ENCODE measurements around the gene CHRNA9.
A peak's percentile ranks its signal among the peaks of the same experiment; 100 is the strongest.

The CHRNA9 gene

GRCh38 chr4:40310225-40310624 lies 24.9 kb upstream of the CHRNA9 start:
- Histone ChIP-seq H3K4me3 (ENCODE audit: insufficient read depth in 1 of 2, low read depth in 1 of 2, low read length in 2 of 2) (no peak overlapping the region), H2BK5ac (ENCODE audit: low read depth, low read length, poor library complexity, severe bottlenecking) (no peak overlapping the region), H3K27ac (ENCODE audit: low read length, poor library complexity, severe bottlenecking) (no peak overlapping the region), H3K18ac (ENCODE audit: low read depth in 1 of 2, low read length in 2 of 2) (no peak overlapping the region), H2BK120ac (ENCODE audit: low read depth, low read length) (no peak overlapping the region), H4K91ac (ENCODE audit: low read length) (no peak overlapping the region), H2AK5ac (ENCODE audit: low read length, severe bottlenecking) (no peak overlapping the region), H3K14ac (ENCODE audit: low read length in 2 of 2) (no peak overlapping the region), H2BK15ac (ENCODE audit: low read depth, poor library complexity, severe bottlenecking) (no peak overlapping the region), H2AFZ (ENCODE audit: low read depth, low read length) (no peak overlapping the region), H3K79me1 (replicated peaks; ENCODE audit: low read length, poor library complexity, severe bottlenecking) (no peaks in the 10 kb centered on the region), H2BK12ac (ENCODE audit: low read length in 2 of 2) (no peak overlapping the region), H3K4me1 (ENCODE audit: control insufficient read depth, insufficient read depth, low read depth, low read length) (no peaks in the 10 kb centered on the region), H3K4ac (ENCODE audit: low read depth in 1 of 2, low read length in 2 of 2) (no peak overlapping the region), H3K27me3 (ENCODE audit: control insufficient read depth in 1 of 2, insufficient read depth in 1 of 2, low read length in 2 of 2) (no peaks in the 10 kb centered on the region), H4K8ac (ENCODE audit: low read length) (no peak overlapping the region), H3K23ac (ENCODE audit: low read length in 2 of 2) (no peak overlapping the region), H3K9ac (ENCODE audit: low read length) (no peak overlapping the region), H3K36me3 (ENCODE audit: control insufficient read depth in 1 of 2, insufficient read depth in 2 of 2, low read depth in 1 of 2, low read length in 2 of 2) (no peaks in the 10 kb centered on the region), H3K9me3 (ENCODE audit: control insufficient read depth, low read length) (no peaks in the 10 kb centered on the region), H3K4me2 (ENCODE audit: low read length, poor library complexity, severe bottlenecking) (no peak overlapping the region)
- WGBS = 90% methylated on average over 6 of the region's 8 CpGs
- DNase-seq = no peak

- H3K4me3 ChIP-seq (ENCODE audit: insufficient read depth in 1 of 2, low read depth in 1 of 2, low read length in 2 of 2) = no peak overlapping the region
- no peak overlapping the region for H4K91ac ChIP-seq (ENCODE audit: low read length)
- no peaks in the 10 kb centered on the region for H3K27me3 ChIP-seq (ENCODE audit: control insufficient read depth in 1 of 2, insufficient read depth in 1 of 2, low read length in 2 of 2)
- H2AFZ ChIP-seq (ENCODE audit: low read depth, low read length) = no peak overlapping the region
- H3K4me2 ChIP-seq (ENCODE audit: low read length, poor library complexity, severe bottlenecking) = no peak overlapping the region
- H2BK5ac ChIP-seq (ENCODE audit: low read depth, low read length, poor library complexity, severe bottlenecking) = no peak overlapping the region
- no peak overlapping the region for H3K27ac ChIP-seq (ENCODE audit: low read length, poor library complexity, severe bottlenecking)
- no peaks in the 10 kb centered on the region for H3K36me3 ChIP-seq (ENCODE audit: control insufficient read depth in 1 of 2, insufficient read depth in 2 of 2, low read depth in 1 of 2, low read length in 2 of 2)
- no peaks in the 10 kb centered on the region for H3K79me1 ChIP-seq (replicated peaks; ENCODE audit: low read length, poor library complexity, severe bottlenecking)
- no peaks in the 10 kb centered on the region for H3K4me1 ChIP-seq (ENCODE audit: control insufficient read depth, insufficient read depth, low read depth, low read length)
- H3K14ac ChIP-seq (ENCODE audit: low read length in 2 of 2) = no peak overlapping the region
- no peak overlapping the region for H3K9ac ChIP-seq (ENCODE audit: low read length)
- no peak overlapping the region for H3K23ac ChIP-seq (ENCODE audit: low read length in 2 of 2)
- no peak overlapping the region for H4K8ac ChIP-seq (ENCODE audit: low read length)
- no peak for DNase-seq
- no peaks in the 10 kb centered on the region for H3K9me3 ChIP-seq (ENCODE audit: control insufficient read depth, low read length)
- H3K18ac ChIP-seq (ENCODE audit: low read depth in 1 of 2, low read length in 2 of 2) = no peak overlapping the region
- no peak overlapping the region for H2BK15ac ChIP-seq (ENCODE audit: low read depth, poor library complexity, severe bottlenecking)
- WGBS = 80% methylated on average over 11 of the region's 11 CpGs
- H2BK12ac ChIP-seq (ENCODE audit: low read length in 2 of 2) = no peak overlapping the region
- H3K4ac ChIP-seq (ENCODE audit: low read depth in 1 of 2, low read length in 2 of 2) = no peak overlapping the region
- H2AK5ac ChIP-seq (ENCODE audit: low read length, severe bottlenecking) = no peak overlapping the region
- no peak overlapping the region for H2BK120ac ChIP-seq (ENCODE audit: low read depth, low read length)
Observed at GRCh38 chr4:40311811-40312346, 23.3 kb upstream of the CHRNA9 start.

GRCh38 chr4:40314951-40315350 lies 20.2 kb upstream of the CHRNA9 start:
- Histone ChIP-seq H3K27me3 (ENCODE audit: control insufficient read depth in 1 of 2, insufficient read depth in 1 of 2, low read length in 2 of 2) (no peaks in the 10 kb centered on the region), H3K23ac (ENCODE audit: low read length in 2 of 2) (no peak overlapping the region), H4K8ac (ENCODE audit: low read length) (no peak overlapping the region), H2BK5ac (ENCODE audit: low read depth, low read length, poor library complexity, severe bottlenecking) (no peak overlapping the region), H4K91ac (ENCODE audit: low read length) (no peak overlapping the region), H3K27ac (ENCODE audit: low read length, poor library complexity, severe bottlenecking) (no peak overlapping the region), H3K4me2 (ENCODE audit: low read length, poor library complexity, severe bottlenecking) (no peak overlapping the region), H3K18ac (ENCODE audit: low read depth in 1 of 2, low read length in 2 of 2) (no peak overlapping the region), H3K79me1 (replicated peaks; ENCODE audit: low read length, poor library complexity, severe bottlenecking) (no peaks in the 10 kb centered on the region), H3K4me3 (ENCODE audit: insufficient read depth in 1 of 2, low read depth in 1 of 2, low read length in 2 of 2) (no peak overlapping the region), H2AFZ (ENCODE audit: low read depth, low read length) (no peak overlapping the region), H2BK15ac (ENCODE audit: low read depth, poor library complexity, severe bottlenecking) (no peak overlapping the region), H3K9ac (ENCODE audit: low read length) (peak overlapping the region; percentile 93), H3K4me1 (ENCODE audit: control insufficient read depth, insufficient read depth, low read depth, low read length) (peaks cover 3% of the 10 kb centered on the region), H3K4ac (ENCODE audit: low read depth in 1 of 2, low read length in 2 of 2) (no peak overlapping the region), H3K9me3 (ENCODE audit: control insufficient read depth, low read length) (no peaks in the 10 kb centered on the region), H2AK5ac (ENCODE audit: low read length, severe bottlenecking) (no peak overlapping the region), H3K14ac (ENCODE audit: low read length in 2 of 2) (no peak overlapping the region), H3K36me3 (ENCODE audit: control insufficient read depth in 1 of 2, insufficient read depth in 2 of 2, low read depth in 1 of 2, low read length in 2 of 2) (no peaks in the 10 kb centered on the region), H2BK12ac (ENCODE audit: low read length in 2 of 2) (no peak overlapping the region), H2BK120ac (ENCODE audit: low read depth, low read length) (no peak overlapping the region)
- 83% methylated on average over 1 of the region's 5 CpGs for WGBS
- no peak for DNase-seq

- Histone ChIP-seq H2BK120ac (ENCODE audit: low read depth, low read length) (no peak overlapping the region), H3K9me3 (ENCODE audit: control insufficient read depth, low read length) (no peaks in the 10 kb centered on the region), H3K79me1 (replicated peaks; ENCODE audit: low read length, poor library complexity, severe bottlenecking) (no peaks in the 10 kb centered on the region), H4K8ac (ENCODE audit: low read length) (no peak overlapping the region), H3K4me1 (ENCODE audit: control insufficient read depth, insufficient read depth, low read depth, low read length) (peaks cover 4% of the 10 kb centered on the region), H3K18ac (ENCODE audit: low read depth in 1 of 2, low read length in 2 of 2) (no peak overlapping the region), H2BK5ac (ENCODE audit: low read depth, low read length, poor library complexity, severe bottlenecking) (no peak overlapping the region), H3K9ac (ENCODE audit: low read length) (peak overlapping the region; percentile 93), H3K4me3 (ENCODE audit: insufficient read depth in 1 of 2, low read depth in 1 of 2, low read length in 2 of 2) (peak overlapping the region in 1 of 2 experiments; percentile 71), H2BK12ac (ENCODE audit: low read length in 2 of 2) (no peak overlapping the region), H2AK5ac (ENCODE audit: low read length, severe bottlenecking) (no peak overlapping the region), H3K4me2 (ENCODE audit: low read length, poor library complexity, severe bottlenecking) (peak overlapping the region; percentile 43), H4K91ac (ENCODE audit: low read length) (no peak overlapping the region), H2BK15ac (ENCODE audit: low read depth, poor library complexity, severe bottlenecking) (no peak overlapping the region), H3K27me3 (ENCODE audit: control insufficient read depth in 1 of 2, insufficient read depth in 1 of 2, low read length in 2 of 2) (no peaks in the 10 kb centered on the region), H3K27ac (ENCODE audit: low read length, poor library complexity, severe bottlenecking) (peak overlapping the region; percentile 93), H2AFZ (ENCODE audit: low read depth, low read length) (no peak overlapping the region), H3K4ac (ENCODE audit: low read depth in 1 of 2, low read length in 2 of 2) (peak overlapping the region in 1 of 2 experiments; percentile 26), H3K36me3 (ENCODE audit: control insufficient read depth in 1 of 2, insufficient read depth in 2 of 2, low read depth in 1 of 2, low read length in 2 of 2) (no peaks in the 10 kb centered on the region), H3K14ac (ENCODE audit: low read length in 2 of 2) (no peak overlapping the region), H3K23ac (ENCODE audit: low read length in 2 of 2) (no peak overlapping the region)
- 17% methylated on average over 3 of the region's 3 CpGs for WGBS
- peak; percentile 99 for DNase-seq
Observed at GRCh38 chr4:40316333-40316781, 18.8 kb upstream of the CHRNA9 start.

Measured in mesenchymal stem cell (in vitro differentiated cells and primary cell).